Activated gamma-delta T cell (primary cell): ENCODE measurements around the gene GPN2.

Experiments used
- DNase-seq: peaks from one replicate; lab custom pipeline; 2025; lab: John Stamatoyannopoulos, UW
- total RNA-seq, 2 donors: gene quantifications; one replicate each; lab custom pipeline; 2026; lab: John Stamatoyannopoulos, UW

The GPN2 gene
- 66.6 to 77.6 reads per million in 2 donors for total RNA-seq

GRCh38 chr1:26889551-26890466 lies at the start of gene GPN2:
TSS of gene GPN2 (minus strand) at chr1:26890283. CDS start at chr1:26890096, 187 bp downstream.
- DNase-seq = peak; percentile 57

GRCh38 chr1:26938659-26939025 lies 48.6 kb upstream of the GPN2 start:
- DNase-seq = no peak

- DNase-seq = no peak
Measured at GRCh38 chr1:26938004-26938658, 48.0 kb upstream of the GPN2 start.

- DNase-seq = no peak
Measured at GRCh38 chr1:26936823-26937222, 46.7 kb upstream of the GPN2 start.

- DNase-seq = no peak
Measured at GRCh38 chr1:26932531-26932930, 42.4 kb upstream of the GPN2 start.

GRCh38 chr1:26923711-26924110 lies 33.6 kb upstream of the GPN2 start:
- DNase-seq = no peak

GRCh38 chr1:26922901-26923300 lies 32.8 kb upstream of the GPN2 start:
- no peak for DNase-seq

- DNase-seq = no peak
Measured at GRCh38 chr1:26922431-26922729, 32.3 kb upstream of the GPN2 start.

GRCh38 chr1:26921540-26922430 lies 31.7 kb upstream of the GPN2 start, which contains the start of gene NUDC:
TSS of gene NUDC (plus strand) at chr1:26921743. CDS start at chr1:26921849, 106 bp downstream.
- DNase-seq = peak; percentile 90

- DNase-seq = no peak
Measured at GRCh38 chr1:26921126-26921539, 31.1 kb upstream of the GPN2 start.

- no peak for DNase-seq
Measured at GRCh38 chr1:26915204-26915842, 25.2 kb upstream of the GPN2 start.

- no peak for DNase-seq
Measured at GRCh38 chr1:26913754-26914619, 23.9 kb upstream of the GPN2 start, which contains the start of gene NR0B2. TSS of gene NR0B2 (minus strand) at chr1:26913975. CDS start at chr1:26913940, 35 bp downstream.

GRCh38 chr1:26913389-26913753 lies 23.3 kb upstream of the GPN2 start:
- DNase-seq = no peak

GRCh38 chr1:26912147-26912490 lies 22.0 kb upstream of the GPN2 start:
- no peak for DNase-seq

GRCh38 chr1:26911399-26912146 lies 21.5 kb upstream of the GPN2 start:
- no peak for DNase-seq

- DNase-seq = no peak
Measured at GRCh38 chr1:26910343-26911160, 20.5 kb upstream of the GPN2 start.

GRCh38 chr1:26909951-26910342 lies 19.9 kb upstream of the GPN2 start:
- no peak for DNase-seq

GRCh38 chr1:26907071-26907917 lies 17.2 kb upstream of the GPN2 start:
- DNase-seq = no peak
